GM19438 (cell line): ENCODE measurements around the gene MCF2L.
"Not testable (repeated sequence)": the region's sequence is repeated elsewhere in the genome, so short reads cannot be mapped to it uniquely, and the experiment has no call there.

Experiments used
- ATAC-seq: cut with Tn5 transposase; IDR thresholded peaks from one replicate; pipeline ENCODE4 v1.9.1; 2021; ENCODE audit warnings: low read depth; ENCODE audit not compliant: unreplicated experiment

MCF2L gene

GRCh38 chr13:113043931-113044330 lies 74.9 kb downstream of the MCF2L start:
- no peak for ATAC-seq

GRCh38 chr13:113044391-113045114 lies 75.5 kb downstream of the MCF2L start:
- ATAC-seq, result no peak

- no peak for ATAC-seq
Measured at GRCh38 chr13:113045251-113046127, 76.5 kb downstream of the MCF2L start.

GRCh38 chr13:113046128-113046882 lies 77.3 kb downstream of the MCF2L start:
- no peak for ATAC-seq

GRCh38 chr13:113046883-113047244 lies 77.8 kb downstream of the MCF2L start:
- no peak for ATAC-seq

GRCh38 chr13:113047587-113047986 lies 78.6 kb downstream of the MCF2L start:
- no peak for ATAC-seq

GRCh38 chr13:113048766-113049165 lies 79.8 kb downstream of the MCF2L start:
- ATAC-seq, result no peak

- ATAC-seq, result no peak
Measured at GRCh38 chr13:113049521-113049941, 80.5 kb downstream of the MCF2L start.

GRCh38 chr13:113049981-113050380 lies 81.0 kb downstream of the MCF2L start:
- no peak for ATAC-seq

- ATAC-seq, result no peak
Measured at GRCh38 chr13:113050734-113051431, 81.9 kb downstream of the MCF2L start.

- ATAC-seq, result no peak
Measured at GRCh38 chr13:113051641-113052040, 82.6 kb downstream of the MCF2L start.

- no peak for ATAC-seq
Measured at GRCh38 chr13:113052206-113052605, 83.2 kb downstream of the MCF2L start.

- no peak for ATAC-seq
Measured at GRCh38 chr13:113052971-113053370, 84.0 kb downstream of the MCF2L start.

GRCh38 chr13:113053376-113053775 lies 84.4 kb downstream of the MCF2L start:
- no peak for ATAC-seq

- ATAC-seq, result no peak
Measured at GRCh38 chr13:113053801-113054604, 85.0 kb downstream of the MCF2L start.

GRCh38 chr13:113057084-113057483 lies 88.1 kb downstream of the MCF2L start:
- no peak for ATAC-seq

GRCh38 chr13:113057559-113057958 lies 88.5 kb downstream of the MCF2L start:
- not testable (repeated sequence) for ATAC-seq

- no peak for ATAC-seq
Measured at GRCh38 chr13:113058129-113058987, 89.3 kb downstream of the MCF2L start.
